ENCODE results near the gene DENND4A. TPM values are rescaled to one million over a fixed set of nuclear protein-coding genes. Genes with fewer than 3 reads are reported as not detected.

DENND4A gene
- 87.2 TPM for total RNA-seq

GRCh38 chr15:65792138-65792987 is at the start of gene DENND4A:
Gene DENND4A, minus strand, starts transcription at chr15:65792293. Its CDS starts 35,843 bp downstream, at chr15:65756450.
- FAIRE-seq, result no peak
- DNase-seq (ENCODE audit: low spot score in 2 of 2), result peak; percentile 85 to 88

GRCh38 chr15:65841121-65841930 is 49.2 kb upstream of the DENND4A start:
- no peak for DNase-seq (ENCODE audit: low spot score in 2 of 2)
- FAIRE-seq, result no peak

GRCh38 chr15:65839985-65840384 is 47.9 kb upstream of the DENND4A start:
- DNase-seq (ENCODE audit: low spot score in 2 of 2), result no peak
- no peak for FAIRE-seq

- FAIRE-seq, result no peak
- no peak for DNase-seq (ENCODE audit: low spot score in 2 of 2)
Observed at GRCh38 chr15:65839354-65839901, 47.3 kb upstream of the DENND4A start.

- DNase-seq (ENCODE audit: low spot score in 2 of 2), result no peak
- FAIRE-seq, result no peak
Observed at GRCh38 chr15:65837301-65838294, 45.5 kb upstream of the DENND4A start.

GRCh38 chr15:65836665-65837064 is 44.6 kb upstream of the DENND4A start:
- no peak for DNase-seq (ENCODE audit: low spot score in 2 of 2)
- FAIRE-seq, result no peak

- DNase-seq (ENCODE audit: low spot score in 2 of 2), result no peak
- FAIRE-seq, result no peak
Observed at GRCh38 chr15:65835447-65835846, 43.4 kb upstream of the DENND4A start.

- DNase-seq (ENCODE audit: low spot score in 2 of 2) (no peak), FAIRE-seq (no peak)
Observed at GRCh38 chr15:65834603-65835282, 42.6 kb upstream of the DENND4A start.

- no peak for FAIRE-seq
Observed at GRCh38 chr15:65833501-65834205, 41.6 kb upstream of the DENND4A start.

GRCh38 chr15:65832549-65833364 is 40.7 kb upstream of the DENND4A start:
- peak; percentile 37 to 61 for DNase-seq (ENCODE audit: low spot score in 2 of 2)
- no peak for FAIRE-seq

More at GRCh38 chr15:65833501-65834205, 41.6 kb upstream of the DENND4A start:
- no peak for DNase-seq (ENCODE audit: low spot score in 2 of 2)

GRCh38 chr15:65829130-65829764 is 37.2 kb upstream of the DENND4A start:
- FAIRE-seq, result no peak
- DNase-seq (ENCODE audit: low spot score in 2 of 2), result no peak

- DNase-seq (ENCODE audit: low spot score in 2 of 2), result no peak
Observed at GRCh38 chr15:65828585-65828984, 36.5 kb upstream of the DENND4A start.

GRCh38 chr15:65827065-65827464 is 35.0 kb upstream of the DENND4A start:
- DNase-seq (ENCODE audit: low spot score in 2 of 2) (no peak), FAIRE-seq (no peak)

More at GRCh38 chr15:65828585-65828984, 36.5 kb upstream of the DENND4A start:
- no peak for FAIRE-seq

GRCh38 chr15:65824941-65825544 is 33.0 kb upstream of the DENND4A start:
- DNase-seq (ENCODE audit: low spot score in 2 of 2), result no peak
- FAIRE-seq, result no peak

- FAIRE-seq, result no peak
- DNase-seq (ENCODE audit: low spot score in 2 of 2), result peak in 1 of 2 donors; percentile 61
Observed at GRCh38 chr15:65824031-65824743, 32.1 kb upstream of the DENND4A start.

- FAIRE-seq, result no peak
- no peak for DNase-seq (ENCODE audit: low spot score in 2 of 2)
Observed at GRCh38 chr15:65822316-65822715, 30.2 kb upstream of the DENND4A start.
